ENCODE data around the gene KIF26A.

- TF ChIP-seq, protein P1, sequence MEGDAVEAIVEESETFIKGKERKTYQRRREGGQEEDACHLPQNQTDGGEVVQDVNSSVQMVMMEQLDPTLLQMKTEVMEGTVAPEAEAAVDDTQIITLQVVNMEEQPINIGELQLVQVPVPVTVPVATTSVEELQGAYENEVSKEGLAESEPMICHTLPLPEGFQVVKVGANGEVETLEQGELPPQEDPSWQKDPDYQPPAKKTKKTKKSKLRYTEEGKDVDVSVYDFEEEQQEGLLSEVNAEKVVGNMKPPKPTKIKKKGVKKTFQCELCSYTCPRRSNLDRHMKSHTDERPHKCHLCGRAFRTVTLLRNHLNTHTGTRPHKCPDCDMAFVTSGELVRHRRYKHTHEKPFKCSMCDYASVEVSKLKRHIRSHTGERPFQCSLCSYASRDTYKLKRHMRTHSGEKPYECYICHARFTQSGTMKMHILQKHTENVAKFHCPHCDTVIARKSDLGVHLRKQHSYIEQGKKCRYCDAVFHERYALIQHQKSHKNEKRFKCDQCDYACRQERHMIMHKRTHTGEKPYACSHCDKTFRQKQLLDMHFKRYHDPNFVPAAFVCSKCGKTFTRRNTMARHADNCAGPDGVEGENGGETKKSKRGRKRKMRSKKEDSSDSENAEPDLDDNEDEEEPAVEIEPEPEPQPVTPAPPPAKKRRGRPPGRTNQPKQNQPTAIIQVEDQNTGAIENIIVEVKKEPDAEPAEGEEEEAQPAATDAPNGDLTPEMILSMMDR (IDR thresholded peaks at IDR 0.05), result no peak
- TF ChIP-seq EZH2 (IDR thresholded peaks at IDR 0.05; ENCODE audit: borderline replicate concordance, insufficient read depth, low read depth, low read length, poor library complexity, severe bottlenecking), result no peak
These were observed 30.5 kb upstream of the KIF26A start for GRCh38 chr14:104107611-104108569.
